Neural cell (in vitro differentiated cells): ENCODE results near the gene C17orf75.

ENCODE experiments used
- EP300 ChIP-seq: fragments of 450-650 bp; conservative IDR thresholded peaks from 2 replicates; pipeline ENCODE4 v1.6.1; 2014; ENCODE audit warnings: antibody characterized with exemption, mild to moderate bottlenecking, moderate library complexity; ENCODE audit not compliant: poor library complexity, severe bottlenecking
- TF ChIP-seq, protein P1 (sequence below): fragments of 450-650 bp; IDR thresholded peaks from 2 replicates; pipeline ENCODE4 v1.5.1; 2014; ENCODE audit warnings: antibody characterized with exemption, mild to moderate bottlenecking, moderate library complexity; ENCODE audit not compliant: poor library complexity, severe bottlenecking
- TF ChIP-seq, protein P2 (sequence below): IDR thresholded peaks from 2 replicates; pipeline ENCODE4 v1.6.1; 2012; ENCODE audit warnings: borderline replicate concordance

GRCh38 chr17:32385971-32386370, 44.0 kb upstream of the C17orf75 start:
- TF ChIP-seq, protein P1, sequence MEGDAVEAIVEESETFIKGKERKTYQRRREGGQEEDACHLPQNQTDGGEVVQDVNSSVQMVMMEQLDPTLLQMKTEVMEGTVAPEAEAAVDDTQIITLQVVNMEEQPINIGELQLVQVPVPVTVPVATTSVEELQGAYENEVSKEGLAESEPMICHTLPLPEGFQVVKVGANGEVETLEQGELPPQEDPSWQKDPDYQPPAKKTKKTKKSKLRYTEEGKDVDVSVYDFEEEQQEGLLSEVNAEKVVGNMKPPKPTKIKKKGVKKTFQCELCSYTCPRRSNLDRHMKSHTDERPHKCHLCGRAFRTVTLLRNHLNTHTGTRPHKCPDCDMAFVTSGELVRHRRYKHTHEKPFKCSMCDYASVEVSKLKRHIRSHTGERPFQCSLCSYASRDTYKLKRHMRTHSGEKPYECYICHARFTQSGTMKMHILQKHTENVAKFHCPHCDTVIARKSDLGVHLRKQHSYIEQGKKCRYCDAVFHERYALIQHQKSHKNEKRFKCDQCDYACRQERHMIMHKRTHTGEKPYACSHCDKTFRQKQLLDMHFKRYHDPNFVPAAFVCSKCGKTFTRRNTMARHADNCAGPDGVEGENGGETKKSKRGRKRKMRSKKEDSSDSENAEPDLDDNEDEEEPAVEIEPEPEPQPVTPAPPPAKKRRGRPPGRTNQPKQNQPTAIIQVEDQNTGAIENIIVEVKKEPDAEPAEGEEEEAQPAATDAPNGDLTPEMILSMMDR, result no peak
- TF ChIP-seq, protein P2, sequence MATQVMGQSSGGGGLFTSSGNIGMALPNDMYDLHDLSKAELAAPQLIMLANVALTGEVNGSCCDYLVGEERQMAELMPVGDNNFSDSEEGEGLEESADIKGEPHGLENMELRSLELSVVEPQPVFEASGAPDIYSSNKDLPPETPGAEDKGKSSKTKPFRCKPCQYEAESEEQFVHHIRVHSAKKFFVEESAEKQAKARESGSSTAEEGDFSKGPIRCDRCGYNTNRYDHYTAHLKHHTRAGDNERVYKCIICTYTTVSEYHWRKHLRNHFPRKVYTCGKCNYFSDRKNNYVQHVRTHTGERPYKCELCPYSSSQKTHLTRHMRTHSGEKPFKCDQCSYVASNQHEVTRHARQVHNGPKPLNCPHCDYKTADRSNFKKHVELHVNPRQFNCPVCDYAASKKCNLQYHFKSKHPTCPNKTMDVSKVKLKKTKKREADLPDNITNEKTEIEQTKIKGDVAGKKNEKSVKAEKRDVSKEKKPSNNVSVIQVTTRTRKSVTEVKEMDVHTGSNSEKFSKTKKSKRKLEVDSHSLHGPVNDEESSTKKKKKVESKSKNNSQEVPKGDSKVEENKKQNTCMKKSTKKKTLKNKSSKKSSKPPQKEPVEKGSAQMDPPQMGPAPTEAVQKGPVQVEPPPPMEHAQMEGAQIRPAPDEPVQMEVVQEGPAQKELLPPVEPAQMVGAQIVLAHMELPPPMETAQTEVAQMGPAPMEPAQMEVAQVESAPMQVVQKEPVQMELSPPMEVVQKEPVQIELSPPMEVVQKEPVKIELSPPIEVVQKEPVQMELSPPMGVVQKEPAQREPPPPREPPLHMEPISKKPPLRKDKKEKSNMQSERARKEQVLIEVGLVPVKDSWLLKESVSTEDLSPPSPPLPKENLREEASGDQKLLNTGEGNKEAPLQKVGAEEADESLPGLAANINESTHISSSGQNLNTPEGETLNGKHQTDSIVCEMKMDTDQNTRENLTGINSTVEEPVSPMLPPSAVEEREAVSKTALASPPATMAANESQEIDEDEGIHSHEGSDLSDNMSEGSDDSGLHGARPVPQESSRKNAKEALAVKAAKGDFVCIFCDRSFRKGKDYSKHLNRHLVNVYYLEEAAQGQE, result no peak
- TF ChIP-seq EP300, result no peak
